Body of pancreas (tissue), 4 donors: ENCODE measurements around the gene STRA8.

ENCODE experiments used
- POLR2A ChIP-seq, 3 donors: fragments of 450-650 bp; IDR thresholded peaks; one replicate each; pipeline ENCODE4 v1.6.1; 2016; ENCODE audit warnings: antibody characterized with exemption in 3 of 3, mild to moderate bottlenecking in 2 of 3
- TF ChIP-seq, protein P1 (sequence below), 7 experiments: fragments of 450-650 bp in 4 of 7; fragments of 200-600 bp in 3 of 7; sonication (generic) in 3 of 7; IDR thresholded peaks; one replicate each; pipeline ENCODE4 v1.5.1; 2016 to 2019; ENCODE audit warnings: antibody characterized with exemption in 7 of 7

DNA sequence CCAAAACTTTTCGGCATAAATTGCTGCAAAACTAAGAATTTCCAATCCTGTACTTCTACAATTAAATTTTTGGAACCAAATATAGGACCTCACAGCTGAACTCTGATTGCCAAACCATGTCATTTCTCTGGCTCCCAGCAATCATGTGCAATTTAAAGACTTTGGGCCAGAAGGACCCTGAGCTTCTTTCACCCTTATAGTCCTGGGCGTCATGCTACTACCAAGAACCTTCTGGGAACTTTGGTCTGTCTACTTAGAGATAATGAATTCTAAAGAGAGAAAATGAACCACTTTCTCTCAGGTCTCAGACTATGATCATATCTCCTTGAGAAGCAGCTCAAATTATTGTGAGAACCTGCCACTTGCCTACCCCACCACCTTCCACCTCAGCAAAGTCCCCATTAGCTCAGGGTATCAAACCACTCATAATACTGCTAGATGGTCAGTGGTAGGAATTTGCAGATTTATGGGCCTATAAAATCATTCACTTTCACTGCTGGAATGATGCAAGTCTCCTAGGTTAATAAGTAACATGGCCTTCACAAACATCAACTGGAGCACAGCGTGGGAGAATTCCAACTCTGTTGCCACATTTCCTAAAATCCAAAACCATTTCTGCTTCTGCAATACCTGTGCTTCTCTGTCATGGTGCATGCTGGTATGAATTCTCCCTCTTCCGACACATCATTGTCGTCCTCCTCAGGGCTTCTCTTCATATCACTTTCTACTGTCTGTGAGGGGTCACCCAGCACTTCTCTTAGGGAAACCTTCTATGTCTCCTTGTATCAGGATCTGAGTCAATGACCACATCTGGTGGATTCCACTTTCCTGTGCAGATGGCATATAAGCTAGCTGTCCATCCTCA is 15.8 kb upstream of the STRA8 start:
- TF ChIP-seq, protein P1, sequence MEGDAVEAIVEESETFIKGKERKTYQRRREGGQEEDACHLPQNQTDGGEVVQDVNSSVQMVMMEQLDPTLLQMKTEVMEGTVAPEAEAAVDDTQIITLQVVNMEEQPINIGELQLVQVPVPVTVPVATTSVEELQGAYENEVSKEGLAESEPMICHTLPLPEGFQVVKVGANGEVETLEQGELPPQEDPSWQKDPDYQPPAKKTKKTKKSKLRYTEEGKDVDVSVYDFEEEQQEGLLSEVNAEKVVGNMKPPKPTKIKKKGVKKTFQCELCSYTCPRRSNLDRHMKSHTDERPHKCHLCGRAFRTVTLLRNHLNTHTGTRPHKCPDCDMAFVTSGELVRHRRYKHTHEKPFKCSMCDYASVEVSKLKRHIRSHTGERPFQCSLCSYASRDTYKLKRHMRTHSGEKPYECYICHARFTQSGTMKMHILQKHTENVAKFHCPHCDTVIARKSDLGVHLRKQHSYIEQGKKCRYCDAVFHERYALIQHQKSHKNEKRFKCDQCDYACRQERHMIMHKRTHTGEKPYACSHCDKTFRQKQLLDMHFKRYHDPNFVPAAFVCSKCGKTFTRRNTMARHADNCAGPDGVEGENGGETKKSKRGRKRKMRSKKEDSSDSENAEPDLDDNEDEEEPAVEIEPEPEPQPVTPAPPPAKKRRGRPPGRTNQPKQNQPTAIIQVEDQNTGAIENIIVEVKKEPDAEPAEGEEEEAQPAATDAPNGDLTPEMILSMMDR (IDR thresholded peaks at IDR 0.05): no peak
- no peak for TF ChIP-seq POLR2A (IDR thresholded peaks at IDR 0.05)
